Endodermal cell (in vitro differentiated cells): ENCODE results near the gene CDH13. TPM values are rescaled to one million over a fixed set of nuclear protein-coding genes. Genes with fewer than 3 reads are reported as not detected.

Experiments used
- DNase-seq: peaks from one replicate; pipeline ENCODE4 v3.0.0-alpha.2; 2017
- H3K27ac ChIP-seq: 2 replicates; pipeline ENCODE4 v1.5.1; 2013; ENCODE audit warnings: mild to moderate bottlenecking, low read depth, low read length, moderate library complexity
- H3K27me3 ChIP-seq: 2 replicates; pipeline ENCODE4 v1.6.1; 2013; ENCODE audit warnings: mild to moderate bottlenecking, low read length, moderate library complexity; ENCODE audit not compliant: insufficient read depth, control insufficient read depth, poor library complexity, severe bottlenecking
- H3K36me3 ChIP-seq: 2 replicates; pipeline ENCODE4 v1.7.0; 2013; ENCODE audit warnings: mild to moderate bottlenecking, low read length, moderate library complexity; ENCODE audit not compliant: control insufficient read depth, insufficient read depth
- H3K4me1 ChIP-seq: one replicate; pipeline ENCODE4 v1.7.0; 2013; ENCODE audit warnings: low read length; ENCODE audit not compliant: control insufficient read depth, insufficient read depth
- H3K4me3 ChIP-seq: 2 replicates; pipeline ENCODE4 v1.5.1; 2013; ENCODE audit warnings: mild to moderate bottlenecking, low read length, moderate library complexity
- H3K9ac ChIP-seq: 2 replicates; pipeline ENCODE4 v1.6.1; 2013; ENCODE audit warnings: mild to moderate bottlenecking, low read length, moderate library complexity; ENCODE audit not compliant: poor library complexity, severe bottlenecking; ENCODE audit errors: extremely low read depth
- H3K9me3 ChIP-seq: 2 replicates; pipeline ENCODE4 v1.6.1; 2013; ENCODE audit warnings: mild to moderate bottlenecking, low read length, moderate library complexity; ENCODE audit not compliant: control insufficient read depth
- H3K27ac Mint-ChIP-seq: 2 replicates; pipeline ENCODE4 v1.8.0; 2020; ENCODE audit warnings: mixed read lengths
- H3K27me3 Mint-ChIP-seq: 2 replicates; pipeline ENCODE4 v1.8.0; 2021; ENCODE audit warnings: mild to moderate bottlenecking, mixed read lengths; ENCODE audit not compliant: insufficient read depth
- H3K36me3 Mint-ChIP-seq: 2 replicates; pipeline ENCODE4 v1.8.0; 2020; ENCODE audit warnings: low read depth, mixed read lengths
- H3K4me1 Mint-ChIP-seq: 2 replicates; pipeline ENCODE4 v1.8.0; 2020; ENCODE audit warnings: mixed read lengths
- H3K4me3 Mint-ChIP-seq: 2 replicates; pipeline ENCODE4 v1.8.0; 2020; ENCODE audit warnings: mild to moderate bottlenecking, moderate library complexity, mixed read lengths
- H3K9me3 Mint-ChIP-seq: 2 replicates; pipeline ENCODE4 v1.8.0; 2020; ENCODE audit warnings: mild to moderate bottlenecking, mixed read lengths
- WGBS, 2 experiments: methylation state at CpG; one replicate each; pipeline versions ENCODE4 v1.1.5 to v1.1.7; 2013; ENCODE audit warnings: missing lambda C conversion rate in 2 of 2, mixed read lengths in 1 of 2; ENCODE audit not compliant: insufficient coverage in 1 of 2, insufficient read length in 1 of 2; 5-methylcytosine and 5-hydroxymethylcytosine counted together
- total RNA-seq, 2 donors: library from RNA; stranded (reverse); fragmentation: NEBNext Ultra II Directional in 1 of 2; extraction: Animal tissue kit (Norgen Biotek cat#: 25700) in 1 of 2; gene quantifications; 2 replicates in 1 of 2; 3 replicates in 1 of 2; pipeline ENCODE4 v1.2.1, GENCODE V29; 2021
- TF ChIP-seq, protein P1 (sequence below): fragments of 200-600 bp; sonication (generic); conservative IDR thresholded peaks from 2 replicates; pipeline ENCODE4 v1.5.0; 2021; ENCODE audit warnings: antibody characterized with exemption, mild to moderate bottlenecking

CDH13 gene
- total RNA-seq, 2 donors from 2014 or later, result 0.86 to 1.8 TPM

DNA sequence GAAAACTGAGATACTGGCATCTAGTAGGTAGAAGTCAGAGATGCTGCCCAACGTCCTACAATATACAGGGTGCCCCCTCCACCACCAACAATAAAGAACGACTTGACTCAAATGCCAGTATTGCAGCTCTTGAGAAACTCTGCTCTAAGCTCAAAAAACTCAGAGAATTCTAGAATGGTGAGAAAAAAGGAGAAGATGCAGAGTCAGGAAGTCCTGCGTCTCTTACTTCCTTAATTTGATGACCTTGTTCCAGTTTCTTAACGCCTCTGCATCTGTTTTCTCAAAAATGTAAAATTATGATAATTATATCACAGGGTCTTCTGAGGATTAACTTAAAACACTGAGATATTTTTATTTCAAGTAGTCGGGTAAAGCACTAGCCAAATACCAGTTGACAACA lies 1179.3 kb downstream of the CDH13 start:
- peaks cover 16% of the 10 kb centered on the region for H3K36me3 Mint-ChIP-seq
- H3K4me3 Mint-ChIP-seq, result no peak overlapping the region
- no peaks in the 10 kb centered on the region for H3K27me3 Mint-ChIP-seq
- Histone ChIP-seq H3K9ac (no peak overlapping the region), H3K36me3 (peaks cover 11% of the 10 kb centered on the region), H3K9me3 (no peaks in the 10 kb centered on the region), H3K4me1 (peaks cover 3% of the 10 kb centered on the region), H3K4me3 (no peak overlapping the region), H3K27ac (no peak overlapping the region), H3K27me3 (no peaks in the 10 kb centered on the region)
- no peaks in the 10 kb centered on the region for H3K9me3 Mint-ChIP-seq
- 97 to 100% methylated on average over 1 to 5 of the region's 5 CpGs for WGBS, 2 experiments
- TF ChIP-seq, protein P1, sequence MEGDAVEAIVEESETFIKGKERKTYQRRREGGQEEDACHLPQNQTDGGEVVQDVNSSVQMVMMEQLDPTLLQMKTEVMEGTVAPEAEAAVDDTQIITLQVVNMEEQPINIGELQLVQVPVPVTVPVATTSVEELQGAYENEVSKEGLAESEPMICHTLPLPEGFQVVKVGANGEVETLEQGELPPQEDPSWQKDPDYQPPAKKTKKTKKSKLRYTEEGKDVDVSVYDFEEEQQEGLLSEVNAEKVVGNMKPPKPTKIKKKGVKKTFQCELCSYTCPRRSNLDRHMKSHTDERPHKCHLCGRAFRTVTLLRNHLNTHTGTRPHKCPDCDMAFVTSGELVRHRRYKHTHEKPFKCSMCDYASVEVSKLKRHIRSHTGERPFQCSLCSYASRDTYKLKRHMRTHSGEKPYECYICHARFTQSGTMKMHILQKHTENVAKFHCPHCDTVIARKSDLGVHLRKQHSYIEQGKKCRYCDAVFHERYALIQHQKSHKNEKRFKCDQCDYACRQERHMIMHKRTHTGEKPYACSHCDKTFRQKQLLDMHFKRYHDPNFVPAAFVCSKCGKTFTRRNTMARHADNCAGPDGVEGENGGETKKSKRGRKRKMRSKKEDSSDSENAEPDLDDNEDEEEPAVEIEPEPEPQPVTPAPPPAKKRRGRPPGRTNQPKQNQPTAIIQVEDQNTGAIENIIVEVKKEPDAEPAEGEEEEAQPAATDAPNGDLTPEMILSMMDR, result no peak
- no peak for DNase-seq
- H3K27ac Mint-ChIP-seq, result no peak overlapping the region
- peaks cover 36% of the 10 kb centered on the region for H3K4me1 Mint-ChIP-seq

DNA sequence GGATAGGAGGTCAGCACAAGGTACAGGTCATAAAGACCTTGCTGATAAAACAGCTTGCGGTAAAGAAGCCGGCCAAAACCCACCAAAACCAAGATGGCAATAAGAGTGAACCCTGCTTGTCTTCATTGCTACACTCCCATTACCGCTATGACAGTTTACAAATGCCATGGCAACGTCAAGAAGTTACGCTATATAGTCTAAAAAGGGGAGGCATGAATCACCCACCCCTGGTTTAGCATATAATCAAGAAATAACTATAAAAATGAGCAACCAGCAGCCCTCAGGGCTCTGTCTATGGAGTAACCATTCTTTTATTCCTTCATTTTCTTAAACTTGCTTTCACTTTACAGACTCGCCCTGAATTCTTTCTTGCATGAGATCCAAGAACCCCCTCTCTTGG lies 1180.0 kb downstream of the CDH13 start:
- H3K9me3 ChIP-seq, result no peaks in the 10 kb centered on the region
- Mint-ChIP-seq H3K36me3 (peaks cover 22% of the 10 kb centered on the region), H3K4me3 (no peak overlapping the region), H3K4me1 (peaks cover 41% of the 10 kb centered on the region), H3K9me3 (no peaks in the 10 kb centered on the region), H3K27ac (no peak overlapping the region), H3K27me3 (no peaks in the 10 kb centered on the region)
- TF ChIP-seq, protein P1, result no peak
- H3K27me3 ChIP-seq, result no peaks in the 10 kb centered on the region
- H3K36me3 ChIP-seq, result peaks cover 18% of the 10 kb centered on the region
- no peak overlapping the region for H3K4me3 ChIP-seq
- H3K4me1 ChIP-seq, result peaks cover 9% of the 10 kb centered on the region
- H3K9ac ChIP-seq, result no peak overlapping the region
- WGBS, 2 experiments, result 92 to 93% methylated on average over 3 to 6 of the region's 6 CpGs
- no peak for DNase-seq
- H3K27ac ChIP-seq, result no peak overlapping the region

DNA sequence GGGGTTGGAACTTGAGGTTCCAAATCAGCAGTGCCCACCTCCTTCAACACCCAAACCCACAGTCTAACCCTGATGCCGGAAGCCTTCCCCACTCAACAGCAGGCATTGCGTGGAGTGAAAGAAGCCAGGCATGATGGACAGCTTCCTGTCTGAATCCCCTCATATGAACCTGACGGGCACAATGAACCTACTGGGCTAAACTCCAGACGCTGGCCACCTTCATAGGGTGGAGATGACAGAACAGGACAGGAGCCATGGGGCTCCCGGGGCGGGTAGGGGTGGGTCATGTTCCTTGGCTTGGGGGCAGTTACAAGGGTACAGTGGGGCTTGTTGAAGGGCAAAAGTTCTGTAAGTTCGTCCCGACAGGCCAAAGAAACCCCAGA lies 1180.5 kb downstream of the CDH13 start:
- Mint-ChIP-seq H3K27me3 (no peaks in the 10 kb centered on the region), H3K36me3 (peaks cover 22% of the 10 kb centered on the region), H3K9me3 (no peaks in the 10 kb centered on the region), H3K27ac (no peak overlapping the region), H3K4me3 (peak overlapping the region; percentile 93), H3K4me1 (peaks cover 43% of the 10 kb centered on the region)
- H3K27me3 ChIP-seq, result no peaks in the 10 kb centered on the region
- TF ChIP-seq, protein P1, result no peak
- DNase-seq, result no peak
- WGBS, 2 experiments, result 97 to 100% methylated on average over 1 to 8 of the region's 8 CpGs
- no peaks in the 10 kb centered on the region for H3K9me3 ChIP-seq
- H3K27ac ChIP-seq, result no peak overlapping the region
- H3K9ac ChIP-seq, result no peak overlapping the region
- H3K4me3 ChIP-seq, result peak overlapping the region; percentile 96
- H3K36me3 ChIP-seq, result peaks cover 20% of the 10 kb centered on the region
- peaks cover 10% of the 10 kb centered on the region for H3K4me1 ChIP-seq
